GM12878 (cell line): ENCODE data around the gene SYTL1. TPM values are rescaled to one million over a fixed set of nuclear protein-coding genes. Genes with fewer than 3 reads are reported as not detected.

Experiments
- ATAC-seq: fragments of 200-7000 bp; cut with Tn5 transposase; 3 replicates; pipeline ENCODE4 v1.9.1; 2020; ENCODE audit warnings: mild to moderate bottlenecking, moderate library complexity
- BruUV-seq: library from RNA; stranded (reverse); fragments of 400-500 nt; replicated peaks from 2 replicates; lab custom pipeline; 2021; lab: Mats Ljungman, UMichigan
- CTCF ChIA-PET: fragments of 300-600 bp; sonication (Branson Sonifier 250); formaldehyde crosslinking; extraction: SDS; loops from one replicate; lab custom pipeline; 2021; ENCODE audit warnings: inconsistent platforms; lab: Yijun Ruan, JAX
- POLR2A ChIA-PET: fragments of 350-600 bp; formaldehyde crosslinking; extraction: SDS; loops from one replicate; lab custom pipeline; 2021; ENCODE audit warnings: inconsistent platforms; lab: Charles Lee
- RAD21 ChIA-PET: fragments of 300-600 bp; sonication (Branson Sonifier 250); formaldehyde crosslinking; loops from one replicate; lab custom pipeline; 2023; ENCODE audit warnings: antibody characterized with exemption; ENCODE audit not compliant: unreplicated experiment; lab: Charles Lee
- SMC1A ChIA-PET: fragments of 300-600 bp; sonication (Branson Sonifier 250); formaldehyde crosslinking; loops from one replicate; lab custom pipeline; 2023; ENCODE audit not compliant: unreplicated experiment, uncharacterized antibody; lab: Charles Lee
- DNase-seq: peaks from one replicate; pipeline ENCODE4 v3.0.0-alpha.2; 2011; ENCODE audit warnings: low read depth, low spot score
- FAIRE-seq: peaks from 3 replicates; lab custom pipeline; 2011; peaks lifted over from hg19 to GRCh38; lab: Jason Lieb, UNC
- H2AFZ ChIP-seq: 2 replicates; pipeline ENCODE4 v1.6.0; 2011; ENCODE audit warnings: low read depth, low read length, control low read depth; ENCODE audit not compliant: control insufficient read depth
- H3K27ac ChIP-seq: 2 replicates; pipeline ENCODE4 v1.5.1; 2011; ENCODE audit warnings: control low read depth; ENCODE audit not compliant: control insufficient read depth, insufficient read depth
- H3K27me3 ChIP-seq, 2 experiments: replicated peaks in 1 of 2; 2 replicates each; pipeline versions ENCODE4 v1.6.0 to v1.6.1; 2011; ENCODE audit warnings: low read length in 1 of 2; ENCODE audit not compliant: control insufficient read depth in 2 of 2, insufficient read depth in 2 of 2
- H3K36me3 ChIP-seq, 2 experiments: 2 replicates each; pipeline ENCODE4 v1.5.1; 2011; ENCODE audit warnings: low read length in 1 of 2; ENCODE audit not compliant: control insufficient read depth in 2 of 2, insufficient read depth in 2 of 2
- H3K4me1 ChIP-seq: 2 replicates; pipeline ENCODE4 v1.6.1; 2011; ENCODE audit warnings: mild to moderate bottlenecking, low read length, moderate library complexity, mixed read lengths; ENCODE audit not compliant: control insufficient read depth, insufficient read depth
- H3K4me2 ChIP-seq: 2 replicates; pipeline ENCODE4 v1.6.0; 2011; ENCODE audit warnings: control low read depth; ENCODE audit not compliant: control insufficient read depth, insufficient read depth
- H3K4me3 ChIP-seq: fragments of 200-600 bp; sonication (generic); 2 replicates; pipeline ENCODE4 v1.5.1; 2016
- H3K79me2 ChIP-seq: 2 replicates; pipeline ENCODE4 v1.6.0; 2011; ENCODE audit warnings: low read length; ENCODE audit not compliant: control insufficient read depth, insufficient read depth
- H3K9ac ChIP-seq: 2 replicates; pipeline ENCODE4 v1.8.0; 2011; ENCODE audit warnings: low read length, control low read depth, mixed read lengths; ENCODE audit not compliant: control insufficient read depth, insufficient read depth
- H3K9me3 ChIP-seq: replicated peaks from 3 replicates; pipeline ENCODE4 v1.5.1; 2011; ENCODE audit warnings: mild to moderate bottlenecking, low read length; ENCODE audit not compliant: control insufficient read depth, insufficient read depth
- H4K20me1 ChIP-seq: 2 replicates; pipeline ENCODE4 v1.6.0; 2011; ENCODE audit not compliant: control insufficient read depth, insufficient read depth
- CBX5 ChIP-seq: sonication (generic); IDR thresholded peaks from 2 replicates; pipeline ENCODE4 v1.6.1; 2016; ENCODE audit warnings: low read depth, moderate library complexity, mild to moderate bottlenecking, inconsistent platforms
- CREM ChIP-seq: IDR thresholded peaks from 2 replicates; pipeline ENCODE4 v1.6.1; 2014; ENCODE audit warnings: antibody characterized with exemption, low read depth
- POLR2AphosphoS5 ChIP-seq: IDR thresholded peaks from 2 replicates; pipeline ENCODE4 v1.6.1; 2011; ENCODE audit warnings: mild to moderate bottlenecking, low read length, inconsistent platforms
- WGBS: methylation state at CpG from one replicate; pipeline ENCODE4 v1.1.6; 2016; ENCODE audit warnings: low lambda C conversion rate; ENCODE audit not compliant: insufficient replicate concordance, insufficient coverage; ENCODE audit errors: missing lambda C conversion rate; 5-methylcytosine and 5-hydroxymethylcytosine counted together
- in situ Hi-C: fragments of 300-500 bp; cut with MboI; formaldehyde crosslinking; loops from 9 replicates; pipeline ENCODE4 v1.14.3; 2018; ENCODE audit warnings: mixed read lengths
- intact Hi-C: fragments of 100-400 bp; cut with micrococcal nuclease; formaldehyde crosslinking; loops from one replicate; pipeline ENCODE4 v1.14.2; 2022; ENCODE audit not compliant: unreplicated experiment
- polyA plus RNA-seq, 11 experiments: library from polyadenylated mRNA; depleted of rRNA in 4 of 11; unstranded in 6 of 11; stranded (reverse) in 5 of 11; fragments of >200 nt; fragmentation: Nextera tagmentation in 4 of 11; fragmentation: Illumina TruSeq in 1 of 11; extraction: Ambion mirVana in 4 of 11; extraction: Trizol in 1 of 11; gene quantifications; 1 replicate in 1 of 11; 2 replicates in 10 of 11; pipeline versions ENCODE4 v1.2.1 to v1.2.3, GENCODE V29; 2011 to 2016; ENCODE audit warnings: inconsistent platforms in 2 of 11, missing spikeins in 2 of 11, low read depth in 1 of 11
- total RNA-seq, 4 experiments: library from RNA; depleted of rRNA in 3 of 4; stranded (reverse); fragments of >200 nt in 3 of 4; fragmentation: Illumina TruSeq in 1 of 4; extraction: Trizol in 1 of 4; gene quantifications; 2 replicates each; pipeline versions ENCODE4 v1.2.1 to v1.2.3, GENCODE V29; 2013 to 2021
- TF ChIP-seq, protein P1 (sequence below): fragments of 450-650 bp; IDR thresholded peaks from 2 replicates; pipeline ENCODE4 v1.6.1; 2017; ENCODE audit warnings: antibody characterized with exemption, mild to moderate bottlenecking, moderate library complexity
- TF ChIP-seq, protein P2 (sequence below): fragments of 450-650 bp; formaldehyde crosslinking; IDR thresholded peaks from 2 replicates; pipeline ENCODE4 v1.4.0; 2022; ENCODE audit warnings: mild to moderate bottlenecking, moderate library complexity

SYTL1 gene
- total and polyA plus RNA-seq, 10 of the 15 experiments (the other 5 are each of a cell fraction or from before 2014, with no cell fraction given) = 0.72 to 45.6 (median 14.8) TPM

DNA sequence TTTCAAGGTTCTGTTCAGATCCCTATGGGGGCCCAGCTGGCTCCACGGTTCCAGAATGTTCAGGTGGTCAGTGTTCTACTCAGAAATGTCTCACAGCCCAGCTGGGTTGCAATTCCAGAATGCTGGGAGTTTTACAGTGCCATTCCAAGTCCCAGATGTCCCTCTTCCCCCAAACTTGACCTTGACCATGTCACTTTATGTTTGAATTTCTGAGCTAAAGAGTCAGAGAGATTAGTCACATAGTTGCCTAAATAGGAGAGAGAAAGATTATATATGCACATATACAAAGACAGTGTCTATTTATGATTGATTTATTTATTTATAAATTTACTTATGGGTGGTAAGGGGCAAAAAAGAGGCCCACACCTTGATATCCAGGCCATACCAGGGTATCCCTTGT is 53.1 kb downstream of the SYTL1 start:
- DNase-seq (no peak), ATAC-seq (no peak), FAIRE-seq (no peak)
- Histone ChIP-seq H3K9me3 (no peaks in the 10 kb centered on the region), H4K20me1 (no peaks in the 10 kb centered on the region), H3K27ac (no peak overlapping the region), H3K79me2 (no peaks in the 10 kb centered on the region), H3K4me3 (no peak overlapping the region), H3K36me3 (no peaks in the 10 kb centered on the region), H3K4me2 (no peak overlapping the region), H3K27me3 (no peaks in the 10 kb centered on the region), H3K9ac (no peak overlapping the region), H2AFZ (no peak overlapping the region), H3K4me1 (peaks cover 8% of the 10 kb centered on the region)
- intact Hi-C loops (loop anchor here (1.0 to 2.0 kb wide), 2 partner anchors 268 to 292 kb away; no protein-coding TSS in a partner anchor), in situ Hi-C loops (loop anchor here (5.0 kb wide), 4 partner anchors 93 to 293 kb away; no protein-coding TSS in a partner anchor)
- BruUV-seq = no TSS peak
- SMC1A ChIA-PET = interaction anchor here (0.7 to 5.6 kb wide), 15 partner anchors 8 to 351 kb away, joined by 3 to 54 read pairs (median 6); partner anchors contain the start of gene AHDC1
- no peak for TF ChIP-seq POLR2AphosphoS5
- TF ChIP-seq, protein P1, sequence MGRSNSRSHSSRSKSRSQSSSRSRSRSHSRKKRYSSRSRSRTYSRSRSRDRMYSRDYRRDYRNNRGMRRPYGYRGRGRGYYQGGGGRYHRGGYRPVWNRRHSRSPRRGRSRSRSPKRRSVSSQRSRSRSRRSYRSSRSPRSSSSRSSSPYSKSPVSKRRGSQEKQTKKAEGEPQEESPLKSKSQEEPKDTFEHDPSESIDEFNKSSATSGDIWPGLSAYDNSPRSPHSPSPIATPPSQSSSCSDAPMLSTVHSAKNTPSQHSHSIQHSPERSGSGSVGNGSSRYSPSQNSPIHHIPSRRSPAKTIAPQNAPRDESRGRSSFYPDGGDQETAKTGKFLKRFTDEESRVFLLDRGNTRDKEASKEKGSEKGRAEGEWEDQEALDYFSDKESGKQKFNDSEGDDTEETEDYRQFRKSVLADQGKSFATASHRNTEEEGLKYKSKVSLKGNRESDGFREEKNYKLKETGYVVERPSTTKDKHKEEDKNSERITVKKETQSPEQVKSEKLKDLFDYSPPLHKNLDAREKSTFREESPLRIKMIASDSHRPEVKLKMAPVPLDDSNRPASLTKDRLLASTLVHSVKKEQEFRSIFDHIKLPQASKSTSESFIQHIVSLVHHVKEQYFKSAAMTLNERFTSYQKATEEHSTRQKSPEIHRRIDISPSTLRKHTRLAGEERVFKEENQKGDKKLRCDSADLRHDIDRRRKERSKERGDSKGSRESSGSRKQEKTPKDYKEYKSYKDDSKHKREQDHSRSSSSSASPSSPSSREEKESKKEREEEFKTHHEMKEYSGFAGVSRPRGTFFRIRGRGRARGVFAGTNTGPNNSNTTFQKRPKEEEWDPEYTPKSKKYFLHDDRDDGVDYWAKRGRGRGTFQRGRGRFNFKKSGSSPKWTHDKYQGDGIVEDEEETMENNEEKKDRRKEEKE = no peak
- TF ChIP-seq CBX5 = no peak
- TF ChIP-seq, protein P2, sequence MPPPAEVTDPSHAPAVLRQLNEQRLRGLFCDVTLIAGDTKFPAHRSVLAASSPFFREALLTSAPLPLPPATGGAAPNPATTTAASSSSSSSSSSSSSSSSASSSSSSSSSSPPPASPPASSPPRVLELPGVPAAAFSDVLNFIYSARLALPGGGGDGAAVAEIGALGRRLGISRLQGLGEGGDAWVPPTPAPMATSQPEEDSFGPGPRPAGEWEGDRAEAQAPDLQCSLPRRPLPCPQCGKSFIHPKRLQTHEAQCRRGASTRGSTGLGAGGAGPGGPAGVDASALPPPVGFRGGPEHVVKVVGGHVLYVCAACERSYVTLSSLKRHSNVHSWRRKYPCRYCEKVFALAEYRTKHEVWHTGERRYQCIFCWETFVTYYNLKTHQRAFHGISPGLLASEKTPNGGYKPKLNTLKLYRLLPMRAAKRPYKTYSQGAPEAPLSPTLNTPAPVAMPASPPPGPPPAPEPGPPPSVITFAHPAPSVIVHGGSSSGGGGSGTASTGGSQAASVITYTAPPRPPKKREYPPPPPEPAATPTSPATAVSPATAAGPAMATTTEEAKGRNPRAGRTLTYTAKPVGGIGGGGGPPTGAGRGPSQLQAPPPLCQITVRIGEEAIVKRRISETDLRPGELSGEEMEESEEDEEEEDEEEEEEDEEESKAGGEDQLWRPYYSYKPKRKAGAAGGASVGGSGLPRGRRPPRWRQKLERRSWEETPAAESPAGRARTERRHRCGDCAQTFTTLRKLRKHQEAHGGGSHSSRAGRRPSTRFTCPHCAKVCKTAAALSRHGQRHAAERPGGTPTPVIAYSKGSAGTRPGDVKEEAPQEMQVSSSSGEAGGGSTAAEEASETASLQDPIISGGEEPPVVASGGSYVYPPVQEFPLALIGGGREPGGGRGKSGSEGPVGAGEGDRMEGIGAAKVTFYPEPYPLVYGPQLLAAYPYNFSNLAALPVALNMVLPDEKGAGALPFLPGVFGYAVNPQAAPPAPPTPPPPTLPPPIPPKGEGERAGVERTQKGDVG (CRISPR knock-in tag) = no peak
- TF ChIP-seq CREM = no peak
- WGBS = 67% methylated on average over 1 of the region's 1 CpG
- POLR2A ChIA-PET = interaction anchor here (2.9 kb wide), 1 partner anchor 98 kb away, joined by 16 read pairs; no protein-coding TSS in a partner anchor
- CTCF ChIA-PET = interaction anchor here (0.6 to 13.5 kb wide), 39 partner anchors 8 to 351 kb away, joined by 3 to 265 read pairs (median 5); partner anchors contain the start of genes AHDC1, CD164L2, FAM76A and MAP3K6
- RAD21 ChIA-PET = interaction anchor here (0.6 to 4.9 kb wide), 24 partner anchors 21 to 350 kb away, joined by 3 to 103 read pairs (median 4); partner anchors contain the start of gene SYTL1
